ENCODE results near the gene LPP. TPM values are rescaled to one million over a fixed set of nuclear protein-coding genes. Genes with fewer than 3 reads are reported as not detected.

Gene LPP
- total and polyA plus RNA-seq, 9 of the 15 experiments (the other 6 are each of a cell fraction or from before 2014, with no cell fraction given): 0.07 to 0.18 TPM; not detected in 7

- H3K9me3 ChIP-seq (replicated peaks; ENCODE audit: control insufficient read depth, insufficient read depth, low read depth, low read length): no peaks in the 10 kb centered on the region; the same call in 1 of the 2 replicates
- TF ChIP-seq RBBP5 (IDR thresholded peaks at IDR 0.05; ENCODE audit: borderline replicate concordance, insufficient read depth, low read length, poor library complexity, severe bottlenecking): no peak
- no peak for TF ChIP-seq SRSF7 (optimal IDR thresholded peaks at IDR 0.05; ENCODE audit: low read depth, low read length)
- no peak for TF ChIP-seq MYC (IDR thresholded peaks at IDR 0.05; ENCODE audit: low read depth, low read length)
- no peak for TF ChIP-seq MYC (CRISPR knock-in tag; IDR thresholded peaks at IDR 0.05; ENCODE audit: borderline replicate concordance, low read depth)
- no peak for TF ChIP-seq EZH2 (IDR thresholded peaks at IDR 0.05; ENCODE audit: borderline replicate concordance, low read depth, low read length)
- no peak for TF ChIP-seq POLR2G (IDR thresholded peaks at IDR 0.05; ENCODE audit: low read depth, low read length)
- TF ChIP-seq DNMT1 (IDR thresholded peaks at IDR 0.05): no peak
- no peak for TF ChIP-seq POLR2AphosphoS2 (IDR thresholded peaks at IDR 0.05; ENCODE audit: low read length)
- no peak for TF ChIP-seq ZNF12 (CRISPR knock-in tag; IDR thresholded peaks at IDR 0.05)
- TF ChIP-seq THAP7 (CRISPR knock-in tag; IDR thresholded peaks at IDR 0.05): no peak
- TF ChIP-seq NR2C1 (IDR thresholded peaks at IDR 0.05): no peak
- no peak for TF ChIP-seq NR2C1 (tag; IDR thresholded peaks at IDR 0.05)
- no peak for TF ChIP-seq MBD2 (IDR thresholded peaks at IDR 0.05; ENCODE audit: borderline replicate concordance, low read depth)
- TF ChIP-seq ASH1L (IDR thresholded peaks at IDR 0.05; ENCODE audit: borderline replicate concordance, low read depth, partially characterized antibody): no peak
- no peak for TF ChIP-seq ZNF212 (CRISPR knock-in tag; IDR thresholded peaks at IDR 0.05)
- no peak for TF ChIP-seq ATF3 (IDR thresholded peaks at IDR 0.05)
- TF ChIP-seq ATF3 (CRISPR knock-in tag; conservative IDR thresholded peaks at IDR 0.05): no peak
- TF ChIP-seq CTBP1 (IDR thresholded peaks at IDR 0.05; ENCODE audit: borderline replicate concordance): no peak
- no peak for TF ChIP-seq STAT6 (CRISPR knock-in tag; IDR thresholded peaks at IDR 0.05)
- CTCF ChIA-PET (ENCODE audit: low intra/inter-chr PET ratio): no interaction called here
- no peak for ATAC-seq
- POLR2A ChIA-PET: no interaction called here
- 0% methylated on average over 3 of the region's 3 CpGs for WGBS (ENCODE audit: insufficient coverage, low coverage, missing lambda C conversion rate)
- no peak overlapping the region for H2AFZ ChIP-seq (ENCODE audit: low read depth, low read length)
- H3K4me3 ChIP-seq: no peak overlapping the region
- H3K79me2 ChIP-seq (ENCODE audit: control insufficient read depth, insufficient read depth, low read length): no peaks in the 10 kb centered on the region
- H3K9me1 ChIP-seq (ENCODE audit: control insufficient read depth, insufficient read depth, low read length): no peaks in the 10 kb centered on the region
- H3K9ac ChIP-seq (ENCODE audit: insufficient read depth in 1 of 2, low read depth in 2 of 2, low read length in 2 of 2): no peak overlapping the region
- DNase-seq (ENCODE audit: extremely low read depth in 1 of 4, low spot score in 3 of 4): no peak
- H3K4me1 ChIP-seq (replicated peaks in 1 of 2; ENCODE audit: control insufficient read depth in 2 of 2, insufficient read depth in 2 of 2, low read length in 2 of 2): no peaks in the 10 kb centered on the region
- H3K27me3 ChIP-seq (ENCODE audit: control insufficient read depth in 2 of 2, insufficient read depth in 2 of 2, low read length in 2 of 2): no peaks in the 10 kb centered on the region
- no peaks in the 10 kb centered on the region for H4K20me1 ChIP-seq (replicated peaks; ENCODE audit: control insufficient read depth, insufficient read depth, low read length)
- no peak for FAIRE-seq
- intact Hi-C loops (cut with micrococcal nuclease): no loop called here
- no peak overlapping the region for H3K4me2 ChIP-seq (ENCODE audit: insufficient read depth, low read length)
- in situ Hi-C loops (cut with MboI): no loop called here
- BruUV-seq (replicated peaks): no TSS peak
- H3K36me3 ChIP-seq (ENCODE audit: control insufficient read depth, insufficient read depth, low read length): no peaks in the 10 kb centered on the region
- no peak overlapping the region for H3K27ac ChIP-seq (ENCODE audit: extremely low read depth, low read depth, low read length)
These were observed 370.1 kb downstream of the LPP start for GRCh38 chr3:188524052-188524451.

All from K562 (cell line).